ENCODE measurements around the gene HPS4. TPM values are rescaled to one million over a fixed set of nuclear protein-coding genes. Genes with fewer than 3 reads are reported as not detected.

HPS4 gene
- total and polyA plus RNA-seq, 10 of the 15 experiments (the other 5 are each of a cell fraction or from before 2014, with no cell fraction given), result 11.7 to 36.7 (median 30.8) TPM

- Histone ChIP-seq H3K27me3 (replicated peaks in 1 of 2; ENCODE audit: control insufficient read depth in 2 of 2, insufficient read depth in 2 of 2, low read length in 1 of 2) (no peaks in the 10 kb centered on the region), H3K4me2 (ENCODE audit: control insufficient read depth, insufficient read depth) (peak overlapping the region; percentile 3; the same call in 1 of the 2 replicates), H3K4me3 (no peak overlapping the region), H3K9ac (ENCODE audit: control insufficient read depth, insufficient read depth, low read length) (no peak overlapping the region), H2AFZ (ENCODE audit: control insufficient read depth, low read depth, low read length) (no peak overlapping the region), H3K9me3 (replicated peaks; ENCODE audit: control insufficient read depth, insufficient read depth, low read length) (no peaks in the 10 kb centered on the region), H3K27ac (ENCODE audit: control insufficient read depth, insufficient read depth) (no peak overlapping the region), H3K79me2 (ENCODE audit: control insufficient read depth, insufficient read depth, low read length) (peaks cover 28% of the 10 kb centered on the region), H4K20me1 (ENCODE audit: control insufficient read depth, insufficient read depth) (no peaks in the 10 kb centered on the region), H3K4me1 (ENCODE audit: control insufficient read depth, insufficient read depth, low read length) (peaks cover 8% of the 10 kb centered on the region), H3K36me3 (ENCODE audit: control insufficient read depth in 2 of 2, insufficient read depth in 2 of 2, low read length in 1 of 2) (peaks cover 4 to 10% of the 10 kb centered on the region in 2 experiments)
- FAIRE-seq, result no peak
- ChIA-PET POLR2A (interaction anchor here (0.5 kb wide), 1 partner anchor 104 kb away, joined by 3 read pairs; no protein-coding TSS in a partner anchor), CTCF (interaction anchor here (0.6 to 5.0 kb wide), 2 partner anchors 16 to 157 kb away, joined by 3 to 29 read pairs; no protein-coding TSS in a partner anchor), SMC1A (ENCODE audit: uncharacterized antibody, unreplicated experiment) (no interaction called here), RAD21 (ENCODE audit: unreplicated experiment) (no interaction called here)
- intact Hi-C loops (cut with micrococcal nuclease; ENCODE audit: unreplicated experiment), result no loop called here
- no TSS peak for BruUV-seq (replicated peaks)
- in situ Hi-C loops (cut with MboI), result no loop called here
- no peak for ATAC-seq
- TF ChIP-seq ETV6 (conservative IDR thresholded peaks at IDR 0.05 in 1 of 2, IDR thresholded peaks at IDR 0.05 in 1 of 2; ENCODE audit: borderline replicate concordance in 1 of 2, low read depth in 1 of 2), result no peak
- TF ChIP-seq BCL3 (IDR thresholded peaks at IDR 0.05; ENCODE audit: borderline replicate concordance, insufficient read depth, low read depth, low read length, poor library complexity, severe bottlenecking), result no peak
- TF ChIP-seq SREBF1 (IDR thresholded peaks at IDR 0.05; ENCODE audit: low read length), result no peak
- TF ChIP-seq YY1 (IDR thresholded peaks at IDR 0.05; ENCODE audit: low read depth, low read length), result no peak
- 97% methylated on average over 5 of the region's 5 CpGs for WGBS (ENCODE audit: insufficient coverage, insufficient replicate concordance, low lambda C conversion rate, missing lambda C conversion rate)
- no peak for DNase-seq (ENCODE audit: low read depth, low spot score)
These were observed 2.8 kb upstream of the HPS4 start for GRCh38 chr22:26486394-26486793.

- peaks cover 13% of the 10 kb centered on the region for H3K4me1 ChIP-seq (ENCODE audit: control insufficient read depth, insufficient read depth, low read length)
- TF ChIP-seq ETV6 (conservative IDR thresholded peaks at IDR 0.05 in 1 of 2, IDR thresholded peaks at IDR 0.05 in 1 of 2; ENCODE audit: borderline replicate concordance in 1 of 2, low read depth in 1 of 2) (no peak), E2F8 (IDR thresholded peaks at IDR 0.05; ENCODE audit: low read depth, partially characterized antibody) (no peak), NRF1 (conservative IDR thresholded peaks at IDR 0.05; ENCODE audit: low read depth, low read length) (no peak), ZBTB11 (CRISPR knock-in tag; IDR thresholded peaks at IDR 0.05) (no peak)
These were observed 2.3 kb upstream of the HPS4 start for GRCh38 chr22:26485806-26486390.

More at GRCh38 chr22:26485806-26486390, 2.3 kb upstream of the HPS4 start:
- H3K4me2 ChIP-seq (ENCODE audit: control insufficient read depth, insufficient read depth), result no peak overlapping the region; the same call in 1 of the 2 replicates
- no peak overlapping the region for H3K27ac ChIP-seq (ENCODE audit: control insufficient read depth, insufficient read depth)
- DNase-seq (ENCODE audit: low read depth, low spot score), result no peak
- in situ Hi-C loops (cut with MboI), result no loop called here
- RAD21 ChIA-PET (ENCODE audit: unreplicated experiment), result no interaction called here
- CTCF ChIA-PET, result interaction anchor here (5.0 kb wide), 1 partner anchor 17 kb away, joined by 29 read pairs; no protein-coding TSS in a partner anchor
- H2AFZ ChIP-seq (ENCODE audit: control insufficient read depth, low read depth, low read length), result no peak overlapping the region
- POLR2A ChIA-PET, result interaction anchor here (0.5 kb wide), 1 partner anchor 105 kb away, joined by 3 read pairs; no protein-coding TSS in a partner anchor
- BruUV-seq (replicated peaks), result no TSS peak
- no peaks in the 10 kb centered on the region for H4K20me1 ChIP-seq (ENCODE audit: control insufficient read depth, insufficient read depth)
- H3K27me3 ChIP-seq (replicated peaks in 1 of 2; ENCODE audit: control insufficient read depth in 2 of 2, insufficient read depth in 2 of 2, low read length in 1 of 2), result no peaks in the 10 kb centered on the region
- H3K4me3 ChIP-seq, result no peak overlapping the region
- ATAC-seq, result no peak
- SMC1A ChIA-PET (ENCODE audit: uncharacterized antibody, unreplicated experiment), result no interaction called here
- peaks cover 31% of the 10 kb centered on the region for H3K79me2 ChIP-seq (ENCODE audit: control insufficient read depth, insufficient read depth, low read length)
- peaks cover 4 to 10% of the 10 kb centered on the region in 2 experiments for H3K36me3 ChIP-seq (ENCODE audit: control insufficient read depth in 2 of 2, insufficient read depth in 2 of 2, low read length in 1 of 2)
- intact Hi-C loops (cut with micrococcal nuclease; ENCODE audit: unreplicated experiment), result no loop called here
- H3K9me3 ChIP-seq (replicated peaks; ENCODE audit: control insufficient read depth, insufficient read depth, low read length), result no peaks in the 10 kb centered on the region
- 83% methylated on average over 3 of the region's 3 CpGs for WGBS (ENCODE audit: insufficient coverage, insufficient replicate concordance, low lambda C conversion rate, missing lambda C conversion rate)
- H3K9ac ChIP-seq (ENCODE audit: control insufficient read depth, insufficient read depth, low read length), result no peak overlapping the region
- no peak for FAIRE-seq

Measured in GM12878 (cell line).